DOHH2 (cell line): ENCODE results near the gene LENEP.

Source experiments
- H3F3A ChIP-seq: fragments of 200-600 bp; sonication (generic), shearing (Covaris generic); 2 replicates; pipeline ENCODE4 v1.6.0; 2016; ENCODE audit warnings: antibody characterized with exemption, mild to moderate bottlenecking; ENCODE audit not compliant: control insufficient read depth, insufficient read depth
- H3K27ac ChIP-seq: fragments of 200-600 bp; sonication (generic); 2 replicates; pipeline ENCODE4 v1.5.1; 2014; ENCODE audit warnings: low read depth, mild to moderate bottlenecking, low read length, moderate library complexity
- H3K27me3 ChIP-seq: fragments of 200-600 bp; sonication (generic); 2 replicates; pipeline ENCODE4 v1.6.1; 2014; ENCODE audit warnings: mild to moderate bottlenecking, low read length, mixed read lengths; ENCODE audit not compliant: control insufficient read depth
- H3K36me3 ChIP-seq: fragments of 200-600 bp; sonication (generic); 2 replicates; pipeline ENCODE4 v1.6.1; 2014; ENCODE audit warnings: mild to moderate bottlenecking, low read length, moderate library complexity, mixed read lengths; ENCODE audit not compliant: control insufficient read depth
- H3K4me1 ChIP-seq: fragments of 200-600 bp; sonication (generic); 2 replicates; pipeline ENCODE4 v1.6.1; 2014; ENCODE audit warnings: mild to moderate bottlenecking, low read length, mixed read lengths; ENCODE audit not compliant: control insufficient read depth
- H3K4me2 ChIP-seq: fragments of 200-600 bp; sonication (generic); 2 replicates; pipeline ENCODE4 v1.6.0; 2014; ENCODE audit warnings: mild to moderate bottlenecking, low read length, moderate library complexity
- H3K4me3 ChIP-seq: fragments of 200-600 bp; sonication (generic); 2 replicates; pipeline ENCODE4 v1.5.1; 2014; ENCODE audit warnings: mild to moderate bottlenecking, low read length, mixed read lengths
- H3K79me2 ChIP-seq: fragments of 200-600 bp; sonication (generic); 2 replicates; pipeline ENCODE4 v1.6.1; 2014; ENCODE audit warnings: mild to moderate bottlenecking, low read length, mixed read lengths; ENCODE audit not compliant: control insufficient read depth
- H3K9me2 ChIP-seq: fragments of 200-600 bp; sonication (generic); replicated peaks from 2 replicates; pipeline ENCODE4 v1.6.1; 2014; ENCODE audit warnings: mild to moderate bottlenecking, low read length, mixed read lengths; ENCODE audit not compliant: control insufficient read depth
- H3K9me3 ChIP-seq: fragments of 200-600 bp; sonication (generic); 2 replicates; pipeline ENCODE4 v1.6.1; 2014; ENCODE audit warnings: antibody characterized with exemption, low read length, mixed read lengths; ENCODE audit not compliant: control insufficient read depth, insufficient read depth
- H4K20me1 ChIP-seq: fragments of 200-600 bp; sonication (generic); 2 replicates; pipeline ENCODE4 v1.6.0; 2014; ENCODE audit warnings: low read depth, mild to moderate bottlenecking, antibody characterized with exemption, low read length, moderate library complexity; ENCODE audit not compliant: control insufficient read depth, insufficient read depth
- CTCF ChIP-seq: fragments of 200-600 bp; sonication (generic); IDR thresholded peaks from one replicate; pipeline ENCODE4 v1.5.1; 2014; ENCODE audit warnings: antibody characterized with exemption, mild to moderate bottlenecking, low read depth, low read length; ENCODE audit not compliant: poor library complexity, severe bottlenecking
- EZH2phosphoT487 ChIP-seq: fragments of 200-600 bp; sonication (generic); IDR thresholded peaks from 2 replicates; pipeline ENCODE4 v1.6.1; 2017; ENCODE audit warnings: borderline replicate concordance, mild to moderate bottlenecking, antibody characterized with exemption, low read length, moderate library complexity, mixed read lengths

LENEP gene

GRCh38 chr1:154969860-154970452 is 23.4 kb upstream of the LENEP start:
- peaks cover 30% of the 10 kb centered on the region for H3K4me1 ChIP-seq
- peaks cover 8% of the 10 kb centered on the region; the same call in 1 of the 2 replicates for H4K20me1 ChIP-seq
- H3K36me3 ChIP-seq = peaks cover 61% of the 10 kb centered on the region
- H3K27ac ChIP-seq = no peak overlapping the region
- no peaks in the 10 kb centered on the region for H3K9me2 ChIP-seq
- H3F3A ChIP-seq = peaks cover under 1% of the 10 kb centered on the region; the same call in 1 of the 2 replicates
- H3K4me2 ChIP-seq = peak overlapping the region; percentile 48
- TF ChIP-seq CTCF (no peak), EZH2phosphoT487 (no peak)
- no peaks in the 10 kb centered on the region for H3K9me3 ChIP-seq
- H3K27me3 ChIP-seq = no peaks in the 10 kb centered on the region
- peaks cover 52% of the 10 kb centered on the region for H3K79me2 ChIP-seq
- no peak overlapping the region for H3K4me3 ChIP-seq

GRCh38 chr1:154970631-154971340 is 22.6 kb upstream of the LENEP start, which contains the start of gene SHC1:
SHC1 (minus strand) TSS chr1:154970747; CDS start chr1:154970526, 221 bp downstream.
- TF ChIP-seq EZH2phosphoT487 (no peak), CTCF (no peak)
- Histone ChIP-seq H3K9me3 (no peaks in the 10 kb centered on the region), H4K20me1 (peaks cover 8% of the 10 kb centered on the region; the same call in 1 of the 2 replicates), H3K4me1 (peaks cover 30% of the 10 kb centered on the region), H3K9me2 (no peaks in the 10 kb centered on the region), H3K4me2 (peak within 1 kb of the TSS; percentile 48), H3F3A (peaks cover 4% of the 10 kb centered on the region; the same call in 1 of the 2 replicates), H3K27ac (no peak within 1 kb of the TSS), H3K4me3 (peak within 1 kb of the TSS; percentile 31), H3K36me3 (peaks cover 62% of the 10 kb centered on the region), H3K79me2 (peaks cover 61% of the 10 kb centered on the region), H3K27me3 (no peaks in the 10 kb centered on the region)

- H4K20me1 ChIP-seq = peaks cover 13% of the 10 kb centered on the region; the same call in 1 of the 2 replicates
- no peaks in the 10 kb centered on the region for H3K27me3 ChIP-seq
- no peaks in the 10 kb centered on the region for H3K9me3 ChIP-seq
- H3K4me2 ChIP-seq = peak overlapping the region; percentile 48
- H3K4me1 ChIP-seq = peaks cover 36% of the 10 kb centered on the region
- TF ChIP-seq EZH2phosphoT487 (no peak), CTCF (no peak)
- peaks cover 4% of the 10 kb centered on the region; the same call in 1 of the 2 replicates for H3F3A ChIP-seq
- peak overlapping the region; percentile 31; the same call in 1 of the 2 replicates for H3K4me3 ChIP-seq
- H3K27ac ChIP-seq = no peak overlapping the region
- no peaks in the 10 kb centered on the region for H3K9me2 ChIP-seq
- peaks cover 62% of the 10 kb centered on the region for H3K36me3 ChIP-seq
- peaks cover 67% of the 10 kb centered on the region for H3K79me2 ChIP-seq
Measured at GRCh38 chr1:154971341-154971998, 21.9 kb upstream of the LENEP start.
